CD4-positive, alpha-beta T cell treated with Interleukin-4 for 4 hours (primary cell): ENCODE measurements around the gene PFKFB3.
"Not testable (repeated sequence)": the region's sequence is repeated elsewhere in the genome, so short reads cannot be mapped to it uniquely, and the experiment has no call there.

ENCODE experiments used
- DNase-seq: peaks from one replicate; pipeline ENCODE4 v3.0.0-alpha.2; 2020

The PFKFB3 gene

GRCh38 chr10:6239213-6239991, 36.7 kb downstream of the PFKFB3 start:
- DNase-seq: peak; percentile 84

GRCh38 chr10:6240254-6240653, 37.5 kb downstream of the PFKFB3 start:
- DNase-seq: no peak

GRCh38 chr10:6242089-6242488, 39.4 kb downstream of the PFKFB3 start:
- DNase-seq: no peak

GRCh38 chr10:6244510-6244909, 41.8 kb downstream of the PFKFB3 start:
- DNase-seq: no peak

GRCh38 chr10:6247041-6247712, 44.4 kb downstream of the PFKFB3 start:
- no peak for DNase-seq

GRCh38 chr10:6248908-6249307, 46.2 kb downstream of the PFKFB3 start:
- DNase-seq: not testable (repeated sequence)

- DNase-seq: no peak
Observed at GRCh38 chr10:6249698-6250097, 47.0 kb downstream of the PFKFB3 start.

GRCh38 chr10:6250745-6251144, 48.0 kb downstream of the PFKFB3 start:
- DNase-seq: no peak

- no peak for DNase-seq
Observed at GRCh38 chr10:6254201-6254600, 51.5 kb downstream of the PFKFB3 start.

GRCh38 chr10:6255548-6256061, 52.9 kb downstream of the PFKFB3 start:
- DNase-seq: no peak

- DNase-seq: no peak
Observed at GRCh38 chr10:6256439-6256838, 53.7 kb downstream of the PFKFB3 start.

GRCh38 chr10:6259153-6259552, 56.4 kb downstream of the PFKFB3 start:
- no peak for DNase-seq

GRCh38 chr10:6260843-6261242, 58.1 kb downstream of the PFKFB3 start:
- no peak for DNase-seq

GRCh38 chr10:6267941-6268340, 65.2 kb downstream of the PFKFB3 start:
- DNase-seq: no peak

- DNase-seq: no peak
Observed at GRCh38 chr10:6269432-6269831, 66.7 kb downstream of the PFKFB3 start.

GRCh38 chr10:6269953-6270867, 67.5 kb downstream of the PFKFB3 start:
- DNase-seq: peak; percentile 83

GRCh38 chr10:6270951-6271350, 68.2 kb downstream of the PFKFB3 start:
- no peak for DNase-seq

GRCh38 chr10:6271663-6272062, 68.9 kb downstream of the PFKFB3 start:
- DNase-seq: no peak

- DNase-seq: no peak
Observed at GRCh38 chr10:6272126-6272525, 69.4 kb downstream of the PFKFB3 start.

- DNase-seq: no peak
Observed at GRCh38 chr10:6273351-6273750, 70.6 kb downstream of the PFKFB3 start.

GRCh38 chr10:6274040-6274439, 71.3 kb downstream of the PFKFB3 start:
- DNase-seq: no peak

- DNase-seq: no peak
Observed at GRCh38 chr10:6274484-6274883, 71.8 kb downstream of the PFKFB3 start.
